BJ (cell line): ENCODE results near the gene WASHC4. TPM values are rescaled to one million over a fixed set of nuclear protein-coding genes. Genes with fewer than 3 reads are reported as not detected.

Experiments used
- CTCF ChIA-PET: fragments of 350-600 bp; formaldehyde crosslinking; extraction: SDS; loops from one replicate; lab custom pipeline; 2021; ENCODE audit warnings: antibody characterized with exemption, inconsistent platforms; lab: Yijun Ruan, JAX
- POLR2A ChIA-PET: fragments of 300-600 bp; sonication (Branson Sonifier 250); formaldehyde crosslinking; extraction: SDS; loops from one replicate; lab custom pipeline; 2021; ENCODE audit warnings: antibody characterized with exemption; lab: Charles Lee
- DNase-seq: peaks from one replicate; pipeline ENCODE4 v3.0.0-alpha.2; 2011; ENCODE audit warnings: low read depth
- H3K27me3 ChIP-seq: 2 replicates; pipeline ENCODE4 v1.6.0; 2011; ENCODE audit warnings: low read length; ENCODE audit not compliant: control insufficient read depth, insufficient read depth
- H3K36me3 ChIP-seq: 2 replicates; pipeline ENCODE4 v1.5.1; 2011; ENCODE audit warnings: low read length; ENCODE audit not compliant: control insufficient read depth, insufficient read depth
- H3K4me3 ChIP-seq: 2 replicates; pipeline ENCODE4 v1.5.1; 2011; ENCODE audit warnings: low read depth, mild to moderate bottlenecking, control low read depth, low read length
- CTCF ChIP-seq: IDR thresholded peaks from 2 replicates; pipeline ENCODE4 v1.5.1; 2011; ENCODE audit warnings: low read depth, mild to moderate bottlenecking, control low read depth, inconsistent platforms, low read length, moderate library complexity; ENCODE audit not compliant: insufficient read depth
- polyA plus RNA-seq: library from polyadenylated mRNA; depleted of rRNA; stranded (reverse); fragments of >200 nt; gene quantifications from 2 replicates; pipeline ENCODE4 v1.2.3, GENCODE V29; 2011

Gene WASHC4
- polyA plus RNA-seq, 1 experiment = 17.7 TPM

- POLR2A ChIA-PET = no interaction called here
- no peaks in the 10 kb centered on the region for H3K27me3 ChIP-seq
- DNase-seq = no peak
- TF ChIP-seq CTCF = no peak
- CTCF ChIA-PET = interaction anchor here (0.7 to 0.8 kb wide), 2 partner anchors 10 to 178 kb away, joined by 3 read pairs; no protein-coding TSS in a partner anchor
- peaks cover 32% of the 10 kb centered on the region for H3K36me3 ChIP-seq
- H3K4me3 ChIP-seq = no peak overlapping the region
Measured at GRCh38 chr12:105204127-105204526, 96.6 kb downstream of the WASHC4 start.

- no peak for TF ChIP-seq CTCF
- DNase-seq = peak; percentile 51
- POLR2A ChIA-PET = interaction anchor here (0.6 kb wide), 1 partner anchor 170 kb away, joined by 6 read pairs; no protein-coding TSS in a partner anchor
- CTCF ChIA-PET = no interaction called here
- H3K27me3 ChIP-seq = no peaks in the 10 kb centered on the region
- peaks cover 32% of the 10 kb centered on the region for H3K36me3 ChIP-seq
- no peak overlapping the region for H3K4me3 ChIP-seq
Measured at GRCh38 chr12:105204916-105205315, 97.4 kb downstream of the WASHC4 start.

- TF ChIP-seq CTCF = no peak
- ChIA-PET CTCF (no interaction called here), POLR2A (no interaction called here)
- DNase-seq = no peak
- Histone ChIP-seq H3K27me3 (no peaks in the 10 kb centered on the region), H3K4me3 (no peak overlapping the region), H3K36me3 (peaks cover 30% of the 10 kb centered on the region)
Measured at GRCh38 chr12:105205322-105206048, 98.0 kb downstream of the WASHC4 start.

GRCh38 chr12:105206686-105207374, 99.3 kb downstream of the WASHC4 start:
- H3K4me3 ChIP-seq = no peak overlapping the region
- peaks cover 34% of the 10 kb centered on the region for H3K36me3 ChIP-seq
- ChIA-PET CTCF (interaction anchor here (0.6 kb wide), 1 partner anchor 78 kb away, joined by 4 read pairs; no protein-coding TSS in a partner anchor), POLR2A (no interaction called here)
- TF ChIP-seq CTCF = no peak
- no peaks in the 10 kb centered on the region for H3K27me3 ChIP-seq
- no peak for DNase-seq

GRCh38 chr12:105209091-105209490, 101.6 kb downstream of the WASHC4 start:
- ChIA-PET POLR2A (interaction anchor here (0.5 kb wide), 1 partner anchor 42 kb away, joined by 3 read pairs; no protein-coding TSS in a partner anchor), CTCF (no interaction called here)
- no peak overlapping the region for H3K4me3 ChIP-seq
- DNase-seq = no peak
- no peak for TF ChIP-seq CTCF
- H3K36me3 ChIP-seq = peaks cover 28% of the 10 kb centered on the region
- no peaks in the 10 kb centered on the region for H3K27me3 ChIP-seq
